ENCODE data around the gene SRC. TPM values are rescaled to one million over a fixed set of nuclear protein-coding genes. Genes with fewer than 3 reads are reported as not detected.
A peak's percentile ranks its signal among the peaks of the same experiment; 100 is the strongest.

Gene SRC
- total RNA-seq, 4 donors from 2014 or later: 21.8 to 30.9 (median 25.1) TPM

- intact Hi-C loops (cut with DNase I; ENCODE audit: low total_unique reads): no loop called here
- 85 to 90% methylated on average over 22 of the region's 22 CpGs for WGBS, 2 donors
- TF ChIP-seq POLR2A (IDR thresholded peaks at IDR 0.05) (no peak), CTCF (IDR thresholded peaks at IDR 0.05) (no peak)
- no peak for DNase-seq (ENCODE audit: low spot score in 2 of 2)
- H3K4me3 ChIP-seq (ENCODE audit: low read depth, poor library complexity, severe bottlenecking): no peak overlapping the region
These were observed 48.1 kb downstream of the SRC start for GRCh38 chr20:37393863-37394542.

- TF ChIP-seq POLR2A (IDR thresholded peaks at IDR 0.05): no peak
- TF ChIP-seq CTCF (IDR thresholded peaks at IDR 0.05): peak in 1 of 3 donors; percentile 25
- intact Hi-C loops (cut with DNase I; ENCODE audit: low total_unique reads): no loop called here
- no peak for DNase-seq (ENCODE audit: low spot score in 2 of 2)
- no peak overlapping the region for H3K4me3 ChIP-seq (ENCODE audit: low read depth, poor library complexity, severe bottlenecking)
- WGBS, 2 donors: 74 to 76% methylated on average over 19 of the region's 19 CpGs
These were observed 48.8 kb downstream of the SRC start for GRCh38 chr20:37394543-37395409.

- no peak for TF ChIP-seq CTCF (IDR thresholded peaks at IDR 0.05)
- TF ChIP-seq POLR2A (IDR thresholded peaks at IDR 0.05): no peak
- 57 to 73% methylated on average over 5 to 9 of the region's 9 CpGs for WGBS, 2 donors
- no peak overlapping the region for H3K4me3 ChIP-seq (ENCODE audit: low read depth, poor library complexity, severe bottlenecking)
- intact Hi-C loops (cut with DNase I; ENCODE audit: low total_unique reads): no loop called here
- no peak for DNase-seq (ENCODE audit: low spot score in 2 of 2)
These were observed 49.5 kb downstream of the SRC start for GRCh38 chr20:37395410-37395797.

- no peak overlapping the region for H3K4me3 ChIP-seq (ENCODE audit: low read depth, poor library complexity, severe bottlenecking)
- 45 to 55% methylated on average over 22 of the region's 22 CpGs for WGBS, 2 donors
- DNase-seq (ENCODE audit: low spot score in 2 of 2): no peak
- TF ChIP-seq CTCF (IDR thresholded peaks at IDR 0.05) (no peak), POLR2A (IDR thresholded peaks at IDR 0.05) (no peak)
- intact Hi-C loops (cut with DNase I; ENCODE audit: low total_unique reads): no loop called here
These were observed 50.0 kb downstream of the SRC start for GRCh38 chr20:37395921-37396415.

- 81 to 83% methylated on average over 20 of the region's 20 CpGs for WGBS, 2 donors
- intact Hi-C loops (cut with DNase I; ENCODE audit: low total_unique reads): no loop called here
These were observed 50.6 kb downstream of the SRC start for GRCh38 chr20:37396416-37397075.

More at GRCh38 chr20:37396416-37397075, 50.6 kb downstream of the SRC start:
- TF ChIP-seq POLR2A (IDR thresholded peaks at IDR 0.05): no peak
- TF ChIP-seq CTCF (IDR thresholded peaks at IDR 0.05): no peak
- no peak for DNase-seq (ENCODE audit: low spot score in 2 of 2)
- no peak overlapping the region for H3K4me3 ChIP-seq (ENCODE audit: low read depth, poor library complexity, severe bottlenecking)

Data from lower leg skin (tissue), 4 donors.